Suprapubic skin (tissue), 4 donors: ENCODE results near the gene UVSSA. TPM values are rescaled to one million over a fixed set of nuclear protein-coding genes. Genes with fewer than 3 reads are reported as not detected.

Experiments used
- DNase-seq, 2 donors: peaks; one replicate each; pipeline ENCODE4 v3.0.0-alpha.2; 2019; ENCODE audit warnings: low spot score in 2 of 2
- H3K27ac ChIP-seq: fragments of 200-600 bp; sonication (generic); one replicate; pipeline ENCODE4 v1.5.1; 2019
- H3K27me3 ChIP-seq: fragments of 200-600 bp; sonication (generic); one replicate; pipeline ENCODE4 v1.5.1; 2019
- H3K36me3 ChIP-seq: fragments of 200-600 bp; sonication (generic); one replicate; pipeline ENCODE4 v1.5.1; 2019
- H3K4me1 ChIP-seq: fragments of 200-600 bp; sonication (generic); one replicate; pipeline ENCODE4 v1.5.1; 2019
- H3K4me3 ChIP-seq: fragments of 200-600 bp; sonication (generic); one replicate; pipeline ENCODE4 v1.5.1; 2019; ENCODE audit warnings: mild to moderate bottlenecking
- H3K9me3 ChIP-seq: fragments of 200-600 bp; sonication (generic); one replicate; pipeline ENCODE4 v1.5.1; 2019
- EP300 ChIP-seq: sonication (generic); formaldehyde crosslinking; IDR thresholded peaks from one replicate; pipeline ENCODE4 v1.6.1; 2017; ENCODE audit warnings: antibody characterized with exemption
- POLR2A ChIP-seq, 2 donors: fragments of 450-650 bp; IDR thresholded peaks; one replicate each; pipeline ENCODE4 v1.6.1; 2017; ENCODE audit warnings: antibody characterized with exemption in 2 of 2, mild to moderate bottlenecking in 2 of 2, moderate library complexity in 2 of 2
- POLR2AphosphoS5 ChIP-seq, 3 donors: sonication (generic); formaldehyde crosslinking; IDR thresholded peaks; one replicate each; pipeline ENCODE4 v1.6.1; 2017; ENCODE audit warnings: antibody characterized with exemption in 3 of 3
- WGBS: methylation state at CpG from one replicate; pipeline ENCODE4 v1.1.5; 2018; 5-methylcytosine and 5-hydroxymethylcytosine counted together
- total RNA-seq, 4 donors: library from RNA; depleted of rRNA; stranded (reverse); fragments of >200 nt; gene quantifications; one replicate each; pipeline ENCODE4 v1.1.0, GENCODE V29; 2016
- TF ChIP-seq, protein P1 (sequence below), 2 donors: fragments of 200-600 bp in 1 of 2; fragments of 450-650 bp in 1 of 2; sonication (generic) in 1 of 2; IDR thresholded peaks; one replicate each; pipeline ENCODE4 v1.5.1; 2016 to 2019; ENCODE audit warnings: antibody characterized with exemption in 2 of 2, mild to moderate bottlenecking in 1 of 2, moderate library complexity in 1 of 2

UVSSA gene
- total RNA-seq, 4 donors from 2014 or later, result 16.2 to 107 (median 24.9) TPM

DNA sequence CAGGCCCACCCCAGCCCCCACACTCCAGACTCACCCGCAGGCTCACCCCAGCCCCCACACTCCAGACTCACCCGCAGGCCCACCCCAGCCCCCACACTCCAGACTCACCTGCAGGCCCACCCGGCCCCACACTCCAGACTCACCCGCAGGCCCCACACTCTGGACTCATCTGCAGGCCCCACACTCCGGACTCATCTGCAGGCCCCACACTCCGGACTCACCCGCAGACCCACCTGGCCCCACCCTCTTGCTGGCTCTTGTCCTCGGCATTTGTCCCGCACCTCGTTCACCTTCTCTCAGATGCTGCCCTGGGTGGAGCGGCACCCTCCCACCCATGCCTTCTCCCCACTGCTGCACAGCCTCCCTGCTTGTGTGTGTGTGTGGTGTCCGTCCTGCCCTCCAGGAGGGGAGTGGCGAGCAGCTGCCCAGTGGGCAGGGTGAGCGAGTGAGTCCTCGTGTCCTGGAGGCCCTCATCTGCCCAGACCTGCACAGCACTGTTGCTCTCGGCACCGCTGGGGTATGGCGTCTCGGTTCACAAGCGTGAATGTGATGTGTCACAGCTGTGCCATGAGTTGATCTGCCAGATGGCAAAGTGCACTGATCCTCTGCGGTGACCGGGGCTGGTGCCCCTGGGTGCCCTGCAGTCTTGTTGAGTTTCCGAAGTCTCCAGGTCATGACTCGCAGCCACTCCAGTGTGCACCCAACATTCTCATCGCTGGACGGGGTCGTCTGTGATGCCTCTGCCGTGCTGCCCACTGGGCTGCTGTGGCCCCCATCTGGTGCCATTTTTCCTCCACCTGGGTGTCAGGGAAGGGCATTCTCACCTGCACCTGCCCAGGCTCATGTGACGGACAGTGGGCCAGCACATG lies 29.6 kb upstream of the UVSSA start:
- TF ChIP-seq EP300 (no peak), POLR2A (IDR thresholded peaks at IDR 0.05) (no peak), POLR2AphosphoS5 (IDR thresholded peaks at IDR 0.05) (no peak)
- TF ChIP-seq, protein P1, sequence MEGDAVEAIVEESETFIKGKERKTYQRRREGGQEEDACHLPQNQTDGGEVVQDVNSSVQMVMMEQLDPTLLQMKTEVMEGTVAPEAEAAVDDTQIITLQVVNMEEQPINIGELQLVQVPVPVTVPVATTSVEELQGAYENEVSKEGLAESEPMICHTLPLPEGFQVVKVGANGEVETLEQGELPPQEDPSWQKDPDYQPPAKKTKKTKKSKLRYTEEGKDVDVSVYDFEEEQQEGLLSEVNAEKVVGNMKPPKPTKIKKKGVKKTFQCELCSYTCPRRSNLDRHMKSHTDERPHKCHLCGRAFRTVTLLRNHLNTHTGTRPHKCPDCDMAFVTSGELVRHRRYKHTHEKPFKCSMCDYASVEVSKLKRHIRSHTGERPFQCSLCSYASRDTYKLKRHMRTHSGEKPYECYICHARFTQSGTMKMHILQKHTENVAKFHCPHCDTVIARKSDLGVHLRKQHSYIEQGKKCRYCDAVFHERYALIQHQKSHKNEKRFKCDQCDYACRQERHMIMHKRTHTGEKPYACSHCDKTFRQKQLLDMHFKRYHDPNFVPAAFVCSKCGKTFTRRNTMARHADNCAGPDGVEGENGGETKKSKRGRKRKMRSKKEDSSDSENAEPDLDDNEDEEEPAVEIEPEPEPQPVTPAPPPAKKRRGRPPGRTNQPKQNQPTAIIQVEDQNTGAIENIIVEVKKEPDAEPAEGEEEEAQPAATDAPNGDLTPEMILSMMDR (IDR thresholded peaks at IDR 0.05), result no peak
- no peaks in the 10 kb centered on the region for H3K9me3 ChIP-seq
- H3K27me3 ChIP-seq, result no peaks in the 10 kb centered on the region
- no peak overlapping the region for H3K27ac ChIP-seq
- H3K4me1 ChIP-seq, result no peaks in the 10 kb centered on the region
- peak in 1 of 2 donors; percentile 61 for DNase-seq
- 89% methylated on average over 22 of the region's 29 CpGs for WGBS
- H3K4me3 ChIP-seq, result no peak overlapping the region
- peaks cover 93% of the 10 kb centered on the region for H3K36me3 ChIP-seq

DNA sequence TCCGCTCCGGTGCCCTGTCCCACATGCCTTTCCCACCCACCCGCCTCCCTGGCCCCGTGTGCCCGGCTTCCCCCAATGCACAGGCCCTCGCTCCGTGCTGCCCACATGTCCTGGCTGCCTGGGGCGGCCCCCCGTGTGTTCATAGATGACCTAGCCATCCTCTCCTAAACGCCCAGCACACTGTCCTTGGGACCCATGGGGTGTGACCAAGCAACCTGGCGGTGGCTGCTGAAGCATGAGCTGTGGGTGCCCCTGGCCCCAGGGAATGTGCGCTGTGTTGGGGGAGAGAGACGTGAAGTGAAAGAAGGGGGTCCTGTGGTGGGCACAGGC lies 29.0 kb upstream of the UVSSA start:
- WGBS, result 90% methylated on average over 10 of the region's 13 CpGs
- TF ChIP-seq, protein P1 (IDR thresholded peaks at IDR 0.05), result no peak
- no peak for TF ChIP-seq EP300
- DNase-seq, result no peak
- H3K4me3 ChIP-seq, result no peak overlapping the region
- no peaks in the 10 kb centered on the region for H3K27me3 ChIP-seq
- H3K27ac ChIP-seq, result no peak overlapping the region
- no peaks in the 10 kb centered on the region for H3K9me3 ChIP-seq
- H3K36me3 ChIP-seq, result peaks cover 90% of the 10 kb centered on the region
- H3K4me1 ChIP-seq, result no peaks in the 10 kb centered on the region

DNA sequence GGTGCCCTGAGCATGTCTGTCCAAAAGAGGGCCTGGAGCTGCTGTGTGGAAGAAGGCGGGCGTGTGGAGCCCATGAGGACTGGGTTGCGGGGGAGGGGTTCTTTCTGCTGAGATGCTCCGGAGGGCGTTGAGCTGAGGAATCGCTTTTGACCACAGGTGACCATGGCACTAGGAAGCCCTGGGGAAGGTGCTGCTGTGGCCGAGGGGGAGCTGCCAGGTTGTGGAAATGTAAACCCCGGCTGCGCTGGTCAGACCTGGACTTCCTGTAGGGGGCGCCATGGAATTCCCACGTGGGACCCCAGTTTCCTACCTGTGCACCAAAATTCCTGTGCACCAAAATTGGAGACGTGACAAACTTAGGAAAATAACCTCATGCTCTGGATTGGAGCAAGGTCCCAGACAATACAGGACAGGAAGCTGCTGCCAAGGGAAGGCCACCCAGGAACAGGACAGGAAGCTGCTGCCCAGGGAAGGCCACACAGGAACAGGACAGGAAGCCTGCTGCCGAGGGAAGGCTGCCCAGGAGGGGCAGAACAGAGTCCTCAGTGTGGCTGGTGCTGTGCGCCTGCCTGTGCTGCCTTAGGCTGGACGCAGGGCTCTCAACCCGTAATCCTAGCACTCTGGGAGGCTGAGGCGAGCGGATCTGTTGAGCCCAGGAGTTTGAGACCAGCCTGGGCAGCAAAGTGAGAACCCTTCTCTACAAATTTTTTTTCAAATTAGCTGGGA lies 28.4 kb upstream of the UVSSA start:
- DNase-seq, result no peak
- WGBS, result 90% methylated on average over 18 of the region's 18 CpGs
- H3K27me3 ChIP-seq, result no peaks in the 10 kb centered on the region
- no peak overlapping the region for H3K4me3 ChIP-seq
- no peak overlapping the region for H3K27ac ChIP-seq
- peaks cover 88% of the 10 kb centered on the region for H3K36me3 ChIP-seq
- no peaks in the 10 kb centered on the region for H3K9me3 ChIP-seq
- H3K4me1 ChIP-seq, result no peaks in the 10 kb centered on the region
- TF ChIP-seq EP300 (no peak), POLR2A (IDR thresholded peaks at IDR 0.05) (no peak), POLR2AphosphoS5 (IDR thresholded peaks at IDR 0.05) (no peak)
- TF ChIP-seq, protein P1 (IDR thresholded peaks at IDR 0.05), result peak in 1 of 2 donors; percentile 11

DNA sequence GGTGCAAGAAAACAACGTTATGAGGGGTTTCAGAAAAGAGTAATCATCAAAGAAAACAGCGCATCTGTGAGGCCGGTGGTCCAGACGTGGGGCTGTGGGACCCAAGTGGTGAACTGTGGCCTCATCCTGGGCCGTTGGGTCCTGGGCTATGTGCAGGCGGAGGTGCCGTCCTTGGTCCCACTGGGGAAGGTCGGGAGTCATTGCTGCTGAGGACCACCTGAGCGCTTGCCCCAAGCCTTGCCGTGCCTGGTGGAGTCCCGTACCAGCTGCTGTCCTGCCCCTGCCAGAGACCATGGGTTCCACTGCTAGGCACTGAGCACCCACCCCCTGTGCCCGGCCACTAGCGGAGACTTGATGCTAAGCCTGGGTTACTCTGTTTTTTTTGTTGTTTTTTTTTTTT lies 25.5 kb upstream of the UVSSA start:
- H3K27ac ChIP-seq, result no peak overlapping the region
- no peak for DNase-seq
- peaks cover 77% of the 10 kb centered on the region for H3K36me3 ChIP-seq
- H3K27me3 ChIP-seq, result no peaks in the 10 kb centered on the region
- TF ChIP-seq POLR2A (IDR thresholded peaks at IDR 0.05), result no peak
- TF ChIP-seq EP300, result no peak
- TF ChIP-seq, protein P1 (IDR thresholded peaks at IDR 0.05), result no peak
- TF ChIP-seq POLR2AphosphoS5 (IDR thresholded peaks at IDR 0.05), result no peak
- H3K9me3 ChIP-seq, result no peaks in the 10 kb centered on the region
- no peaks in the 10 kb centered on the region for H3K4me1 ChIP-seq
- no peak overlapping the region for H3K4me3 ChIP-seq
- WGBS, result 91% methylated on average over 13 of the region's 13 CpGs

DNA sequence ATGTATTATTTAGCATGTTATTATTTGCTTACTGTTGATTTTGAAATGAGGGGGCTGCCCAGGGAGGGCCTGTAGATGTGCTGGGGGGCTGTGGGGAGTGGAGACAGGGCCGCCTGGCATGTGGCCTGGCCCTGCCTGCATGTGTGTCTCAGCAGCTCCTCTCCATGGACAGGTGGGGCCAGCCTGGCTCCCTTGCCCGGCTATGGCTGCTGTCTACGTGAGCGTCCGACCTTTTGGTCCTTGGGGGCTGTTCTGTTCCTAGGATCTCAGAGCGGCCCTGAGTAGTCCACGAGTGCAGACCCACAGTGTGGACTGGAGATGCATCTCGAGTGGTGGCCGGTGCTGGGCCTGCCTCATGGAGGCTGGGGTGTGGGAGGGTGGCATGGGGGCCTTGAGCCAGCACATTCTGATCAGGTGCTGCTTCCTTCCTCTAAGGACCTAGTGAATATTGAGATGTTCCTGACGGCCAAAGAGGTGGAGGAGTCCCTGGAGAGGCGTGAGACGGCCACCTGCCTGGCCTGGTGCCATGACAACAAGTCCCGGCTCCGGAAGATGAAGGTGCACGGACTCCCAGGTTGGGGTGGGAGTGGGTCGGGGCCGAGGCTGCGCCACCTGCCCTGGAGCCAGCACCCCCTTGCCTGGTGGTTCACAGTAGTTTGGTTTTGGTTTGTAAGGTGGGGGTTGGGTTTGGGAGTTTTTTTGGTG lies 24.9 kb upstream of the UVSSA start:
- Histone ChIP-seq H3K36me3 (peaks cover 77% of the 10 kb centered on the region), H3K4me1 (no peaks in the 10 kb centered on the region), H3K27ac (no peak overlapping the region), H3K4me3 (no peak overlapping the region), H3K9me3 (no peaks in the 10 kb centered on the region), H3K27me3 (no peaks in the 10 kb centered on the region)
- TF ChIP-seq POLR2AphosphoS5 (IDR thresholded peaks at IDR 0.05) (no peak), EP300 (no peak), POLR2A (IDR thresholded peaks at IDR 0.05) (no peak)
- TF ChIP-seq, protein P1 (IDR thresholded peaks at IDR 0.05), result no peak
- DNase-seq, result no peak
- WGBS, result 91% methylated on average over 9 of the region's 18 CpGs
